D721Med (cell line): ENCODE measurements around the gene OBP2B.

Source experiments
- DNase-seq: peaks from one replicate; pipeline ENCODE4 v3.0.0; 2011; ENCODE audit warnings: low spot score; ENCODE audit not compliant: insufficient read length
- FAIRE-seq: peaks from 2 replicates; lab custom pipeline; 2011; peaks lifted over from hg19 to GRCh38; lab: Jason Lieb, UNC
- CTCF ChIP-seq: IDR thresholded peaks from 2 replicates; pipeline ENCODE4 v1.5.1; 2012; ENCODE audit warnings: mild to moderate bottlenecking, control low read depth; ENCODE audit not compliant: insufficient read depth; ENCODE audit errors: missing control alignments

Gene OBP2B

GRCh38 chr9:133202145-133202513 is 6.9 kb downstream of the OBP2B start:
- DNase-seq (no peak), FAIRE-seq (no peak)
- no peak for TF ChIP-seq CTCF

GRCh38 chr9:133201424-133202144 is 7.5 kb downstream of the OBP2B start:
- TF ChIP-seq CTCF: no peak
- DNase-seq (no peak), FAIRE-seq (no peak)

- no peak for TF ChIP-seq CTCF
- no peak for DNase-seq
- FAIRE-seq: no peak
Measured at GRCh38 chr9:133200631-133201030, 8.4 kb downstream of the OBP2B start.

GRCh38 chr9:133199648-133200321 is 9.3 kb downstream of the OBP2B start:
- no peak for DNase-seq
- FAIRE-seq: no peak
- TF ChIP-seq CTCF: no peak

- no peak for TF ChIP-seq CTCF
- DNase-seq (no peak), FAIRE-seq (no peak)
Measured at GRCh38 chr9:133195029-133195428, 14.0 kb downstream of the OBP2B start.

GRCh38 chr9:133194597-133194996 is 14.5 kb downstream of the OBP2B start:
- FAIRE-seq (no peak), DNase-seq (no peak)
- TF ChIP-seq CTCF: no peak

- FAIRE-seq: no peak
- no peak for DNase-seq
- no peak for TF ChIP-seq CTCF
Measured at GRCh38 chr9:133191989-133192388, 17.1 kb downstream of the OBP2B start.
